ENCODE data around the gene ZDHHC8.

ZDHHC8 gene

GRCh38 chr22:20145832-20146223, 14.2 kb downstream of the ZDHHC8 start:
- Histone ChIP-seq H3K27me3 (no peaks in the 10 kb centered on the region), H3K36me3 (peaks cover 3% of the 10 kb centered on the region), H3K9me3 (no peaks in the 10 kb centered on the region), H3K4me1 (ENCODE audit: control insufficient read depth in 1 of 2, insufficient read depth in 1 of 2, low read depth in 1 of 2, low read length in 1 of 2) (no peaks in the 10 kb centered on the region), H3K4me3 (ENCODE audit: low read depth in 1 of 2, low read length in 1 of 2) (no peak overlapping the region), H3K27ac (no peak overlapping the region)
- TF ChIP-seq, protein P1, sequence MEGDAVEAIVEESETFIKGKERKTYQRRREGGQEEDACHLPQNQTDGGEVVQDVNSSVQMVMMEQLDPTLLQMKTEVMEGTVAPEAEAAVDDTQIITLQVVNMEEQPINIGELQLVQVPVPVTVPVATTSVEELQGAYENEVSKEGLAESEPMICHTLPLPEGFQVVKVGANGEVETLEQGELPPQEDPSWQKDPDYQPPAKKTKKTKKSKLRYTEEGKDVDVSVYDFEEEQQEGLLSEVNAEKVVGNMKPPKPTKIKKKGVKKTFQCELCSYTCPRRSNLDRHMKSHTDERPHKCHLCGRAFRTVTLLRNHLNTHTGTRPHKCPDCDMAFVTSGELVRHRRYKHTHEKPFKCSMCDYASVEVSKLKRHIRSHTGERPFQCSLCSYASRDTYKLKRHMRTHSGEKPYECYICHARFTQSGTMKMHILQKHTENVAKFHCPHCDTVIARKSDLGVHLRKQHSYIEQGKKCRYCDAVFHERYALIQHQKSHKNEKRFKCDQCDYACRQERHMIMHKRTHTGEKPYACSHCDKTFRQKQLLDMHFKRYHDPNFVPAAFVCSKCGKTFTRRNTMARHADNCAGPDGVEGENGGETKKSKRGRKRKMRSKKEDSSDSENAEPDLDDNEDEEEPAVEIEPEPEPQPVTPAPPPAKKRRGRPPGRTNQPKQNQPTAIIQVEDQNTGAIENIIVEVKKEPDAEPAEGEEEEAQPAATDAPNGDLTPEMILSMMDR (IDR thresholded peaks at IDR 0.05): no peak

GRCh38 chr22:20146777-20147176, 15.2 kb downstream of the ZDHHC8 start:
- TF ChIP-seq, protein P1 (IDR thresholded peaks at IDR 0.05): no peak
- H3K9me3 ChIP-seq: no peaks in the 10 kb centered on the region
- no peaks in the 10 kb centered on the region for H3K27me3 ChIP-seq
- no peak overlapping the region for H3K27ac ChIP-seq
- H3K4me1 ChIP-seq (ENCODE audit: control insufficient read depth in 1 of 2, insufficient read depth in 1 of 2, low read depth in 1 of 2, low read length in 1 of 2): no peaks in the 10 kb centered on the region
- H3K4me3 ChIP-seq (ENCODE audit: low read depth in 1 of 2, low read length in 1 of 2): no peak overlapping the region
- peaks cover 3% of the 10 kb centered on the region for H3K36me3 ChIP-seq

DNA sequence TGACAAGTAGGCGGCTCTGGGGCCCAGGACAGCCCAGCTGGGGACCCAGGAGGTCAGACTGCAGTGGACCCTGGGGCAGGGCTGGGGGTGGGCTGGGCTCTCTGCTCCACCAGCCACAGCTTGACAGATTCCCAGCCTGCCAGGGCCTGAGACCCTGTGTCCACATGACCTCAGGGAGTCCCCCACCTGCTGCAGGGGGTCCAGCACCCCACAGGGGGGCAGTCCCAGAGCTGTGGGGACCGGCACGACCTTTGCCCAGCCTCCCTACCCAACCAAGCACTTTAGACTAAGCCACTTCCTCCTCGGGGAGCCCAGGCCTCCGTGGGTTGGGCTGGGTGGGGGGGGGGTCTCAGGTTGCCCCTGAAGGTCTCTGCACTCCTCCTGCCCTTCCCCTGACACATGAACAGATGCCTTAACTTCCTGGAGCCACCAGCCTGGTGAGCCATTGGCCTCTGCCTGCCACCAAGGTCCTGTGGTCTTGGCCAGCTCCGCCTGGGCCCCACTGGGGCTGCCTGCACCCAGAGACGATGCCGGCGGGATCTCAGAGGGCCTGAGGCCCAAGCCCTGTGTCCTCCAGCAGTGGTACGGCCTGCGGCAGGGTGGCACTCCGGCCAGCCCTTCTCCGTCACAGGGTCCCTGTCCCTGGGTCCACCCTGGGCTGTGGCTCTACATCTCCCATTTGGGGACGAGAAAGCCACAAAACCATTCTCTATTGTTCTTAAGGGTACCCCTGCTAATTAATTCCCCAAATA, 15.8 kb downstream of the ZDHHC8 start:
- no peaks in the 10 kb centered on the region for H3K4me1 ChIP-seq (ENCODE audit: control insufficient read depth in 1 of 2, insufficient read depth in 1 of 2, low read depth in 1 of 2, low read length in 1 of 2)
- H3K36me3 ChIP-seq: peaks cover 3% of the 10 kb centered on the region
- H3K27me3 ChIP-seq: no peaks in the 10 kb centered on the region
- TF ChIP-seq, protein P1 (IDR thresholded peaks at IDR 0.05): no peak
- no peaks in the 10 kb centered on the region for H3K9me3 ChIP-seq
- no peak overlapping the region for H3K4me3 ChIP-seq (ENCODE audit: low read depth in 1 of 2, low read length in 1 of 2)
- no peak overlapping the region for H3K27ac ChIP-seq

DNA sequence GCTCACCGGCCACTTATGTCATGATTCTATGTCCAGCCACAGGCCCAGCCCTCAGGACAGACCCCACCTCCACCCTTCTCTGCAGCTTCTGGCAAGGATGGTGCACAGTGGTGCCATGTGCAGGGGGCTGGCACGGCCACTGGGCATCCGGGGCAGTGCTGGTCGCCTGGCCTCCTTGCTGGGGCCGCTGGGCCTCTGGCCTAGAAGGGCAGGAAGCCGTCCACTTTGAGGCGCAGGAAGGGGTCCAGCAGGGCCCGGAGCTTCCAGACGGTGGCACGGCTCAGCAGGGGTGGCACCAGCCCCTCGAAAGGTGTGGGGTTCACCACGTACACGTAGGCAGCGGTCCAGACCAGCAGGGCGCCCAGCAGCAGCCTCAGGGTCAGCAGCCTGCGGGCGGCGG, 16.8 kb downstream of the ZDHHC8 start:
- no peak overlapping the region for H3K4me3 ChIP-seq (ENCODE audit: low read depth in 1 of 2, low read length in 1 of 2)
- no peaks in the 10 kb centered on the region for H3K27me3 ChIP-seq
- TF ChIP-seq, protein P1 (IDR thresholded peaks at IDR 0.05): no peak
- H3K4me1 ChIP-seq (ENCODE audit: control insufficient read depth in 1 of 2, insufficient read depth in 1 of 2, low read depth in 1 of 2, low read length in 1 of 2): no peaks in the 10 kb centered on the region
- no peaks in the 10 kb centered on the region for H3K9me3 ChIP-seq
- H3K36me3 ChIP-seq: peaks cover under 1% of the 10 kb centered on the region
- H3K27ac ChIP-seq: no peak overlapping the region

- no peaks in the 10 kb centered on the region for H3K36me3 ChIP-seq
- no peaks in the 10 kb centered on the region for H3K4me1 ChIP-seq (ENCODE audit: control insufficient read depth in 1 of 2, insufficient read depth in 1 of 2, low read depth in 1 of 2, low read length in 1 of 2)
- peaks cover 7% of the 10 kb centered on the region for H3K27me3 ChIP-seq
- H3K9me3 ChIP-seq: no peaks in the 10 kb centered on the region
- no peak overlapping the region for H3K27ac ChIP-seq
- H3K4me3 ChIP-seq (ENCODE audit: low read depth in 1 of 2, low read length in 1 of 2): no peak overlapping the region
- TF ChIP-seq, protein P1 (IDR thresholded peaks at IDR 0.05): no peak
Measured at GRCh38 chr22:20149257-20150250, 17.9 kb downstream of the ZDHHC8 start.
